GM12873 (cell line): ENCODE data around the gene MROH2B.

Experiments
- TF ChIP-seq, protein P1 (sequence below): IDR thresholded peaks from 2 replicates; pipeline ENCODE4 v1.5.1; 2012; ENCODE audit warnings: low read depth, mild to moderate bottlenecking, moderate library complexity, low read length, control low read depth; ENCODE audit not compliant: insufficient read depth; ENCODE audit errors: missing control alignments

The MROH2B gene

DNA sequence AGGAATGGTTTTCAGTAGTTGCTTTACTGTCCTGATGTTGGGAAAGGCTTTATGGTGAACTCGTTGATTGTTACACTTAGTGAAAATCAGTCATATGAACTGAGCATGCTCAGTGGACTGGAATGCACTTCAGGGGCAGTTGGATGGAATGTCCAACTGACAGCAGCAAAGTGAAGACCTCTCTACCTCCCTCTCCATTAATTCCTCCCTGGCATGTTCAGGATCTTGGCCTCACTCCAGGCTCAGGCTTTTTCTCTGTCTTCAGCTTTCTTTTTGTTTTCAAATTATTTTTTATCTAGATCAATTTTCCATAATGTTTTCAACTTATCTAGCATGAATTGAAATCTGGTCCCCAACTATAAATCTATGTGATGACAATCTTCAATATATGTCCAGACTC lies at the start of gene MROH2B:
Gene MROH2B, minus strand, starts transcription at position 101 of the 400 bp plus-strand sequence. CDS start 490 bp downstream, outside the sequence.
- TF ChIP-seq, protein P1, sequence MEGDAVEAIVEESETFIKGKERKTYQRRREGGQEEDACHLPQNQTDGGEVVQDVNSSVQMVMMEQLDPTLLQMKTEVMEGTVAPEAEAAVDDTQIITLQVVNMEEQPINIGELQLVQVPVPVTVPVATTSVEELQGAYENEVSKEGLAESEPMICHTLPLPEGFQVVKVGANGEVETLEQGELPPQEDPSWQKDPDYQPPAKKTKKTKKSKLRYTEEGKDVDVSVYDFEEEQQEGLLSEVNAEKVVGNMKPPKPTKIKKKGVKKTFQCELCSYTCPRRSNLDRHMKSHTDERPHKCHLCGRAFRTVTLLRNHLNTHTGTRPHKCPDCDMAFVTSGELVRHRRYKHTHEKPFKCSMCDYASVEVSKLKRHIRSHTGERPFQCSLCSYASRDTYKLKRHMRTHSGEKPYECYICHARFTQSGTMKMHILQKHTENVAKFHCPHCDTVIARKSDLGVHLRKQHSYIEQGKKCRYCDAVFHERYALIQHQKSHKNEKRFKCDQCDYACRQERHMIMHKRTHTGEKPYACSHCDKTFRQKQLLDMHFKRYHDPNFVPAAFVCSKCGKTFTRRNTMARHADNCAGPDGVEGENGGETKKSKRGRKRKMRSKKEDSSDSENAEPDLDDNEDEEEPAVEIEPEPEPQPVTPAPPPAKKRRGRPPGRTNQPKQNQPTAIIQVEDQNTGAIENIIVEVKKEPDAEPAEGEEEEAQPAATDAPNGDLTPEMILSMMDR, result no peak

DNA sequence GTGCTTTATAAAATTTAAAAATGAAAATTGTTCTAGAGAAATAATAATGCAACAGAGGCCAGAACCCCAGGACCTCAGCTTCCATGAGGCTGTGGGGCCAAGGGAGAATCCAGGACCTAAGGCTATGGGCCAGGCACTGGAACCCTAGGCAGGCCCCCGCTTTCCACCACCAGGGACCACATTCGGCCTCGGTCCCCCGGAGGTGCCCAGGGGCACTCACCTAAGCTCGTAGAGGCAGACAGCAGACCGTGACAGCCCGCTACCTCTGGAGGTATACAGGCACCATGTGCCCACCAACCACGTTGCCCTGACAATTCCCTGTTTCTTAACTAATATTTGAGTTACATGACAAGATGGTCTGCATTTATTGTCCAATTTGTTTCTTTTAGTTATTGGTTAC lies 49.5 kb upstream of the MROH2B start:
- TF ChIP-seq, protein P1, result no peak

DNA sequence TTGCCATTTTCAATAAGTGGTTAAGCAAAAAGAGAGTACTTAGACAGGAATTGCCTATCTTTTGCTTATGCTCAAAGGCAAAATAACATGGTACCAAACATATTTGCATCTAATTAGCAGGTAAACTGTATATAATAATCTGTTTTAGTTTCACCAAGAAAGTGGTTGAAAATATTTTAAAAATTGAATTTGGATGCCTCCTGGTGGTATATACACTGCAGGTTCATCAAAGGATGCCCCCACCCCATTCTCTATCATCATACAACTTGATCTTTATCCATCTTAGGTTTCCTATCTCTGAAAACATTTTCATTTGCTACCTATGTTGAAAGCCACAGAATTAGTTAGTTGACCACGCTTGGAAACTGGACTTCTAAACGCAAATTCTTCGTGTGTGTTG lies 47.0 kb upstream of the MROH2B start:
- TF ChIP-seq, protein P1, result no peak

DNA sequence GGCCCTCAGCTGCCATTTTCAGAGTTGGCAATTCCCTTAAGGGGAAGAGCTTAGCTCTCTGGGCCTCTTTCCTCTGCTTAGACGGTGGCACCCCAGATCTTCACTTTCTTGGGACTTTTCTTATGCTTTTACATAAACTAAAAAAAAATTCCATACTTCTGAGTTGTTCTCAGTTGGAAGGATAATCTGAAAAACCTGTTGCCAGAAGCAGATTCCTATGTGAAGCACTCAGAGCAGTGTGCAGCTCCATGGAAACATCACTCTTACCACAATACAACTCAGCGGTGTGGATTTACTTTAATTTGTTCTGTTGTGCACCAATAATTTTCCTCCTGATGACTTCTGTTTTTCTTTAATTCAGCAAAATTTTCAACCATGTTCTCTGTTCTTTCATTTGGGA lies 44.1 kb upstream of the MROH2B start:
- TF ChIP-seq, protein P1, result no peak

DNA sequence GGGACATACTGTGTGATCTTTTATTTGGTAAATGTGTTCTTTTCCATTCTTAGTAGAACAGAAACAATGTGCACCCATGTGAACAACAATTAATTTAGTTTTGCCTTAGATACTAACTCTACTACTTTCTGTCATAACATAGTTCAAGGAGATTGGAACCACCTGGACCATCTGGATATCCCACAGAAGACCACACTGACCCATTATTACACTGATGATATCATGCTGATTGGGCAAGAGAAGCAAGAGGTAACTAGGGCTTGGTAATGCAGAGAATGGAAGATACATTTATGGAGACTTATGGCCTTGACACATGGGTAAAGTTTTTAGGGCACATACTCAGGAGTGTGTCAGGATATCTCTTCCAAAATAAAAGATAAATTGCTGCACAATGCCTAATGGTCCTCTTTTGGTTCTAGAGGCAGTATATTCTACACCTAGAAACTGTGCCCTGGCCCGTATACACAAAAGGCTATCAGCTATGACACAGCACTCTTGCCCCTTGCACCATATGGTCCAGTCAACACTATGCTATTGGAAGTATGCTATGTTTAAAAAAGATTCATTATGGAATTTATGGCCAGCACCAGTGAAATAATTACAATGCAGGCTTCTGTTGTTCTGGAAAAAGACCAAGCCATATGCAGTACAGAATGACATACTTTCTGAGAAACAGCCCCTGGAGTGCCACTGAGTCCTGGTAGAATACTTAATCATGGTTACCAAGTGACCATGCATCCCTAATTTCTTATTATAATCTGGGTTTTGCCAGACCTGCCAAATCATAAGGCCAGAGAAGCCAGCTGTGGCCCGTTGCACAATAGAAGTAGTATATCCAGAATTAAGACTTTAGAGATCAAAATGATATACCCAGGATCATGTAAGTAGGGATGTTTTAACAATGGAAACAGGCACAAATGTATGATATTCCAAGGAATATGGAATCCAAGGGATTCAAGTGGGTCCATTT lies 41.6 kb upstream of the MROH2B start:
- TF ChIP-seq, protein P1, result no peak

DNA sequence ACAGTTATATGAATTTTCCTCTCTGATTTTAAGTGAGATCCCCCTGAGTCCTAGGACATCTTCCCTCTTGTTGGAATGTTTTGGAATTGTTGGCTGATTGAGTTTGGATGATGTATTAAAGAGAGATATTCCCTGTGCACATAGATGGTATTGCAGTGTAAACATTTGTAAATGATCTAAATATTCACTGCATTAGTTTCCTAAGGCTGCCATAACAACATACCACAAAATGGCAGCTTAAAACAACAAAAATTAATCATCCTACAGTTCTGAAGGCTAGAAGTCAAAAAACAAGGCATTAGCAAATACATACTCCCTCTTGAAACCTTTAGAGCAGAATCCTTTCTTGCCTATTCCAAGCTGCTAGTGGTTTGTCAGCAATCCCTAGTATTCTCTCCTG lies 38.0 kb upstream of the MROH2B start:
- TF ChIP-seq, protein P1, result no peak

DNA sequence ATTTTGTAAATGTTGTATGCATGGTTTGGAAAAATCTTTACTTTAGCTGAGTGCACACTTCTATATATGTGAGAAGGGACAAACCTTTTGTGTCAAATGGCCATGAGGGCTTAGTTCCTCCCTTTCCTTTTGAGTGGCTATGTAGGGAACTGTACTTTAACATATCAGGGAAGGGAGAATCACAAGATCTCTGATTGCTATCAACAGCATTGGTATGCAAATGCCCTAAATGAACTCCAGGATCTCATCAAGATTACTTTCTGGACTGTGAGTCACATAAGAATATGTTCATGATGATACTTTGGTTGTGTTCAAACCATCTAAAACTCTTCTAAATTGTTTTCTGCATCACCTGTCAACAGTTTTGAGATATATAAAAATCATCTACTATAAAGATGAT lies 31.2 kb upstream of the MROH2B start:
- TF ChIP-seq, protein P1, result no peak
